Effector CD4-positive, alpha-beta T cell (primary cell): ENCODE data around the gene DZIP1L.

Experiments
- DNase-seq: peaks from one replicate; pipeline ENCODE4 v3.0.0-alpha.2; 2020

The DZIP1L gene

GRCh38 chr3:138066383-138066782 is 49.0 kb downstream of the DZIP1L start:
- DNase-seq = no peak

DNA sequence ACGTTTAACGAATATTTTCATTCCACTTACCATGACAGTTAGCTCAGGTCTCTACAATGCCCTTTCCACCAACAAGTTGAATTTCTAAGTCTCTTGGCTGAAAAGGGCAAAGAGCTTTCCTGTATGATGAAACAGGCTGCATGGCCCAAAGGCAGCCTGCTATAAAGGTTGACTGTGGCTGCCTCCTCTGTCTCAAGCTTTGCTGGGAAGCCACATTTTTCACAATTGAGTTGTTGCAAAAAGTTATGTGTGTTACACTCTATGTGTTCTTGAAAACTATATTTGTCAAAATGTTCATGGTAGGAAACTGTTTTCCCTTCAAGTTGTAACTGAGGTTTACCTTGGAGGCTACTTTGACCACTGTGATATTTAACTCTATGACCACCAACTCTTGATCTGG is 49.5 kb downstream of the DZIP1L start:
- no peak for DNase-seq

GRCh38 chr3:138063416-138063815 is 52.0 kb downstream of the DZIP1L start:
- DNase-seq = no peak

DNA sequence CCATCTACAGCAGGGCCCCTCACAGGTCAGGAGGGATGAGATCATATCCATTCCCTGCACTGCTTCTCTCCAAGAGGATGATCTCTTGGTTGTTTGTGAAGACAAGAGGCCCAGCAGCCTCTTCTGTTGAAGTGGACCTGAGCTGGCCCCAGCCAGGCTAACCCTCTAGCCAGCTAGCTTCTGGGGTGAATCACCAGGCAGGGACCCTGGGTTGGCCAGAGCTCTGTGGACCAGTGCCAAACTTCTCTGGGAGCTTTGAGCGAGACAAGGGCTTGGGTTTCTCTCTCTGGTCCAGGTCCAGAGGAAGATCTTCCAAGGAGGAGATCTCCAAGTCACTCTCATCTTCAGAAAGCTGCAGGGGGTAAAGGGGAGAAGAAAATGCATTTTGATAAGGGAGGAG is 52.8 kb downstream of the DZIP1L start:
- DNase-seq = no peak

GRCh38 chr3:138062037-138062436 is 53.4 kb downstream of the DZIP1L start:
- DNase-seq = no peak

DNA sequence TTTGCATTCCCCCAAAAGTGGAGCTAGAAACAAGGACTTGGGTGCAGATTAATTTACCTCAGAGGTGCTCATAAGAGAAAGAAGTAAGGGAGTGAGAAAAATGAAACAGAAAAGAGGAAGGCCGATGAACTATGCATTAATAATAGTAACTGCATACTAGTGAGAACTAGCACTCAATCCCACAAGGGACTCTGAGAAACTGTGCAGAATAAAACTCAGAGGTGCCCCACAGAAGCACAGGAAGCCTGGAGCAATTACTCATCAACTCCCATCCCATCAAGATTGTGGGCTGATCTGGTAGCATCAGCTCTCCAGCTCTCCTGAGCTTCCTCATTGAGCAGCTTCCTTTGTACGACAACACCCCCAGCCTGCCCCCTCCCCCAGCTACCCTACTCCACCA is 54.6 kb downstream of the DZIP1L start:
- no peak for DNase-seq

- no peak for DNase-seq
Measured at GRCh38 chr3:138059261-138059660, 56.1 kb downstream of the DZIP1L start.

- DNase-seq = no peak
Measured at GRCh38 chr3:138057384-138057783, 58.0 kb downstream of the DZIP1L start.

DNA sequence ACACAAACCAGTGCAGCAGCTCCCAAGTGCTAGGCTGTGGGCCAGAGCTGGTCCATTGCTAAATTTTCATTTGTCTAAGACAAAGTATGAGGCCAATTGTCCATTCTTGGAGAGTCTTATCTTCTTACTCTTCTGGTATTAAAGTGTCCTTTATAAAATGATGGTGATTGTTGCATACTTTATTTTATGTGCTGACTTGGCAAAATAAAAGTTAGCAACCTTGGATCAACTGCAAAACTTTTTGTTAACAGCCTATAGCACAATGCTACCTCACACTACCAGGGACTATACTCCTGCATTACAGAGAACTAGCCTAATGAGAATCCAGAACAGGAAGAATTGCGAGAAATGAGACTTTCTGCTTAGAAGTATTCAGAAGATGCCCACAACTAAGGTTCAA is 61.4 kb downstream of the DZIP1L start:
- no peak for DNase-seq

DNA sequence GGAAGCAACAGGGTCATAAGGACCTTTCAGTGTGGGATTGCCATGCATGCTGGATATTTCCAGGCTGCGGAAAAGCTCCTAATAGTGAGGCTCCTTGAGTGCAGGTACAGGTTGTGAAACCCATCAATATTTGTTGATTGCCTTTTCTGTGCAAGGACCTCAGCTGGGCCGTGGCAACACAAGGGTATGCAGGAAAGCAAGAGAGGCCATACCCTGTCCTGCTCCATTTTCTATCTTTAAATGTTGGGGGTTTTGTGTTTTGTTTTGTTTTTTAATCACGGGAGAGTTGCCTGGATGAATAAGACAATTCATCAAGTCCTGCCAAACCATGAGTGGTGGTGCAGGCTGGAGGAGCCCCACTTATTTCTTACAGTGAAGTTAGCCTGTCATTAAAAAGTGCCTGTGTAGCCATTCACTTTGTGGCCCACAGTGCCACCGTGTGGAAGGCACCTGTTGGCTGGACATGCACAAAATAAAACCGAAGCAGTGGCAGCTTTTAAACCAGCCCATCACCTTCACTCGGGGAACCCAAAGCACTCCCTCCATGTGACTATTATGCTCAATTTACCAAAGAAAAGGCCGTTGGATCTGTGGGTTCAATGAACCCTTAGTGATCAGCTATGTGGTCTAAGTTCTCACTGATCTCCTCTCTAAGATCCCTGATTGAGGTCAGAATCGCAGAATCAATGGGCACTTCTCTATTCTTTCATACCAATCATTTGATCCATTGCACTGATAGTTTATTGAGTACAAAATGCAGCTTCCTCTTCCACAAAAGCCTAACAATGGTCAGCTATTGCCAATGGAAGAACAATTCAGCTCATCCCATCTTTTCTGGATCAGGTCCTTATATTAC is 63.2 kb downstream of the DZIP1L start:
- DNase-seq = no peak

- no peak for DNase-seq
Measured at GRCh38 chr3:138049157-138049919, 66.1 kb downstream of the DZIP1L start.

GRCh38 chr3:138047596-138048158 is 67.7 kb downstream of the DZIP1L start:
- no peak for DNase-seq

- DNase-seq = no peak
Measured at GRCh38 chr3:138046955-138047354, 68.5 kb downstream of the DZIP1L start.

DNA sequence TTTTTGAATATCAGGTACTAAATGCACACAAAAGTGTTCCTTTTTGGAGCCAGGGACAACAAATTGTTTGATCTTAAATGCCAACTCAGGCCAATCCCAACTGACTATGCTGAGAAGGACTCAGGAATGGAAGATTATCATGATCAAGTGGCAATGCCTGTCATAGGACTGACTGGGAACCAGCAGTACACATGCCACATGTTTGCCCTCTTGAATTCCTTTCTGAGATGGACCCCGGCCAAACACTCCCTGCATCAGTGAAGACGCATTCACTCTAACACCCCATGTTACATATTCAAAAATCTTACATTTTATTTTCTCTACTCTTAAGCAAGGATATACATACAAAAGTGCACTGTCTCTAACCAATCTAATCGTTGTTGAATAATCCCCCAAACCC is 69.3 kb downstream of the DZIP1L start:
- DNase-seq = no peak

DNA sequence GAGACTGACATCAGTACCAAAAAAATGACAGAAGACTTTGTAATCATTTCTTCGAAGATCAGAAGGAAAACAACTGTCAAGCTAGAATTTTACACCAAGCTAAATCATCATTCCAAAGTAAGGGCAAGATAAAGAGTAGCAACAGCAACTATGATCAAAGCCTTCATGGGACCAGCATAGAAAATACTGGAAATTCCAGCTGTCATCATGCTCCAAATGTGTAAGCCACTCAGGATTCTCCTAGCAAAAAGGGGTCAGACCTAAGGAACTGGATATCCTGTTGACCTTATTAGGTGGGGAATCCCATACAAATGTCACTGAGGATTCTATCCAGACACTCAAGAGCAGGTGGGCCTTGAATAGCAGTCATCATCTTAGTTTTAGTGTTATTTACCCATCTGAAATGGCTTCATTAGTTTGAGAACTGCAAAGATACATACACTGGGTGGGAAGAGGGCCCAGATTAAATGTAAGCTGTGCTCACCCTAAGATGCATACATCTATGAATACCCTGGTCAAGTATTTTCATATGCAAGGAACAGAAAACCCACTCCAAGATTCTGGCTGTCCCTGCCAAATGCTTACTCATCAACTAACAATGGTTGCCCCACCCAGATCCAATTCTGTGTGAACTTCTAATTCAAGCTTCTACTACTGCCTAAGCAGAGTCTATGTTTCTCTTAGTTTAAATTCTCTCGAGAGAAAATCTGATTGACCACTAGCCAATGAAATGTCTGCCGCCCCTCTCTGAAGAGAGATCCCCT is 72.0 kb downstream of the DZIP1L start:
- no peak for DNase-seq

GRCh38 chr3:138042043-138042442 is 73.4 kb downstream of the DZIP1L start:
- no peak for DNase-seq

GRCh38 chr3:138038725-138039462 is 76.5 kb downstream of the DZIP1L start:
- DNase-seq = no peak

DNA sequence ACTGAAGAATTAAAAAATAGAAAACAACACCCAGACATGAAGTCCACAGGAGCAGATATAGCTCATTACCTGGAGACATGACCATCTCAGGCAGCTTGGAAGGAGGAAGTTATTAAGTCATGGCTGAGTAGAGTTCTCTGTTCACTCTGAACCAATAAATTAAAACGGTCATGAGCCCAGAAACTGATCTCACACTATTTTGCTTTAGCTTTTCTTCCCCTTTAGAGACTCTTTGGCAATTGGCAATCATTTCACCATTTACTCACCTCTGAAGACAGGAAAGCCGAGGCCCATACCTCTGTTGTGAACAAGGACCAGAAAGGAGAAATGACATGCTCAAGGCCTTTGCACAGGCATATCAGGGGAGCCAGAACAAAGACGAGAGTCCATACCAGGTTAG is 78.8 kb downstream of the DZIP1L start:
- no peak for DNase-seq

DNA sequence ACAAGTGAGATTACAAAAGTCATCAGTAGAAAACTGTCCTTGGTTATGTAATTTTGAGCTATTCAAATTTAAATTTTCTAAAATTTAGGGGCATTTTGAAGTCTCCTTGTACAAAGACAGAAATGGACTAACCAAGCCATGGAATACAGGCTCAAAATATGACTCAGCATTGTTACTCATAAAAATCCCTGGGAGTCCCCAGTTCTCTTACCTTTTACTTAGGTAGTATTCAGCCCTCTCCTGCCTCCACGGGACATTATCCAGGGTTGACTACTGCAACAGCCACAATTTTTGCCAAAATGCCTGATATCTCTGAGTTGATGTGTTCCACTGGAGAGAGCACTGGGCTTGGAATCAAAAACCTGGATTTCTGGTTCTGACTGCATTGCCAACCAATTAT is 80.5 kb downstream of the DZIP1L start:
- no peak for DNase-seq

GRCh38 chr3:138033202-138033691 is 82.2 kb downstream of the DZIP1L start:
- no peak for DNase-seq

GRCh38 chr3:138032567-138032966 is 82.8 kb downstream of the DZIP1L start:
- no peak for DNase-seq

DNA sequence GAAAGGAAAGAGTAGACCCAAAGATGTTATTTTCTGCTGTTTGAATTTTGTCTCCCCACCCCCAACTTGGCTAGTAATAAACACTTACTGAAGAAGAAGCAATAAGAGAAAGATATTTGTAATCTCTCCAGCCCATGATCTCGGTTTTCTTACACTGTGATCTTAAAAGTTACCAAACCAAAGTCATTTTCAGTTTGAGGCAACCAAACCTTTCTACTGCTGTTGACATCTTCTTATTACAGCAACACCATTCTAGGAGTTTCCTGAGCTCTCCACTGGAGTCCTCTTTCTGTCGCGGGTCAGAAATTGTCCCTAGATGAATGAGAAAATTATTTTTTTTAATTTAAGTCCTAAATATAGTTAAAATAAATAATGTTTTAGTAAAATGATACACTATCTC is 83.9 kb downstream of the DZIP1L start:
- DNase-seq = no peak
